ENCODE measurements around the gene GFOD1. TPM values are rescaled to one million over a fixed set of nuclear protein-coding genes. Genes with fewer than 3 reads are reported as not detected.

Gene GFOD1
- total RNA-seq, 1 experiment from 2014 or later = 0.68 TPM

- TF ChIP-seq CTCF (conservative IDR thresholded peaks at IDR 0.05) (no peak), EZH2 (IDR thresholded peaks at IDR 0.05; ENCODE audit: low read depth) (no peak)
These were observed 16.2 kb downstream of the GFOD1 start for GRCh38 chr6:13471184-13471583.

GRCh38 chr6:13470238-13471140, 16.9 kb downstream of the GFOD1 start:
- POLR2A ChIA-PET (ENCODE audit: unreplicated experiment) = no interaction called here
- Histone ChIP-seq H3F3A (ENCODE audit: insufficient read depth, low read depth) (peaks cover 5% of the 10 kb centered on the region; the same call in 1 of the 2 replicates), H2AFZ (no peak overlapping the region), H3K4me1 (replicated peaks; ENCODE audit: insufficient read depth) (peaks cover 21% of the 10 kb centered on the region), H3K27ac (no peak overlapping the region), H3K27me3 (ENCODE audit: insufficient read depth, low read depth) (no peaks in the 10 kb centered on the region), H4K20me1 (ENCODE audit: insufficient read depth) (no peaks in the 10 kb centered on the region), H3K9me2 (ENCODE audit: insufficient read depth) (no peaks in the 10 kb centered on the region), H3K4me3 (no peak overlapping the region), H3K36me3 (ENCODE audit: low read depth) (no peaks in the 10 kb centered on the region), H3K9me3 (ENCODE audit: insufficient read depth, low read depth) (no peaks in the 10 kb centered on the region), H3K79me2 (ENCODE audit: low read depth) (peaks cover 9% of the 10 kb centered on the region; the same call in 1 of the 2 replicates), H3K4me2 (no peak overlapping the region)
- intact Hi-C loops (cut with micrococcal nuclease; ENCODE audit: unreplicated experiment) = no loop called here
- BruUV-seq (replicated peaks) = no TSS peak
- CTCF ChIA-PET = no interaction called here
- DNase-seq = no peak
- TF ChIP-seq EZH2 (IDR thresholded peaks at IDR 0.05; ENCODE audit: low read depth) (no peak), CTCF (conservative IDR thresholded peaks at IDR 0.05) (no peak)

More at GRCh38 chr6:13471184-13471583, 16.2 kb downstream of the GFOD1 start:
- Histone ChIP-seq H3K4me3 (no peak overlapping the region), H2AFZ (no peak overlapping the region), H3K79me2 (ENCODE audit: low read depth) (peaks cover 9% of the 10 kb centered on the region; the same call in 1 of the 2 replicates), H3K9me3 (ENCODE audit: insufficient read depth, low read depth) (no peaks in the 10 kb centered on the region), H3K4me2 (no peak overlapping the region), H3K36me3 (ENCODE audit: low read depth) (no peaks in the 10 kb centered on the region), H4K20me1 (ENCODE audit: insufficient read depth) (no peaks in the 10 kb centered on the region), H3K27me3 (ENCODE audit: insufficient read depth, low read depth) (no peaks in the 10 kb centered on the region), H3F3A (ENCODE audit: insufficient read depth, low read depth) (peaks cover 8% of the 10 kb centered on the region; the same call in 1 of the 2 replicates), H3K4me1 (replicated peaks; ENCODE audit: insufficient read depth) (peaks cover 26% of the 10 kb centered on the region), H3K27ac (no peak overlapping the region), H3K9me2 (ENCODE audit: insufficient read depth) (no peaks in the 10 kb centered on the region)
- BruUV-seq (replicated peaks) = no TSS peak
- POLR2A ChIA-PET (ENCODE audit: unreplicated experiment) = no interaction called here
- CTCF ChIA-PET = no interaction called here
- intact Hi-C loops (cut with micrococcal nuclease; ENCODE audit: unreplicated experiment) = no loop called here
- DNase-seq = no peak

GRCh38 chr6:13469693-13470092, 17.7 kb downstream of the GFOD1 start:
- H3K4me2 ChIP-seq = no peak overlapping the region
- no peak overlapping the region for H3K27ac ChIP-seq
- TF ChIP-seq EZH2 (IDR thresholded peaks at IDR 0.05; ENCODE audit: low read depth) = no peak
- TF ChIP-seq CTCF (conservative IDR thresholded peaks at IDR 0.05) = no peak
- intact Hi-C loops (cut with micrococcal nuclease; ENCODE audit: unreplicated experiment) = no loop called here
- no peak overlapping the region for H2AFZ ChIP-seq
- peaks cover 9% of the 10 kb centered on the region; the same call in 1 of the 2 replicates for H3K79me2 ChIP-seq (ENCODE audit: low read depth)
- no peaks in the 10 kb centered on the region for H3K27me3 ChIP-seq (ENCODE audit: insufficient read depth, low read depth)
- no peaks in the 10 kb centered on the region for H3K9me2 ChIP-seq (ENCODE audit: insufficient read depth)
- ChIA-PET POLR2A (ENCODE audit: unreplicated experiment) (no interaction called here), CTCF (no interaction called here)
- peaks cover 16% of the 10 kb centered on the region for H3K4me1 ChIP-seq (replicated peaks; ENCODE audit: insufficient read depth)
- no TSS peak for BruUV-seq (replicated peaks)
- H4K20me1 ChIP-seq (ENCODE audit: insufficient read depth) = no peaks in the 10 kb centered on the region
- no peaks in the 10 kb centered on the region for H3K36me3 ChIP-seq (ENCODE audit: low read depth)
- no peaks in the 10 kb centered on the region for H3K9me3 ChIP-seq (ENCODE audit: insufficient read depth, low read depth)
- peaks cover 3% of the 10 kb centered on the region; the same call in 1 of the 2 replicates for H3F3A ChIP-seq (ENCODE audit: insufficient read depth, low read depth)
- no peak overlapping the region for H3K4me3 ChIP-seq
- DNase-seq = no peak
